Smooth muscle cell (in vitro differentiated cells): Measurements from ENCODE around the gene CD99. TPM values are rescaled to one million over a fixed set of nuclear protein-coding genes. Genes with fewer than 3 reads are reported as not detected.
"Not testable (repeated sequence)": the region's sequence is repeated elsewhere in the genome, so short reads cannot be mapped to it uniquely, and the experiment has no call there.

Experiments
- DNase-seq: peaks from one replicate; lab custom pipeline; 2025; ENCODE audit not compliant: unreplicated experiment; lab: John Stamatoyannopoulos, UW
- H2AFZ ChIP-seq: fragments of 200-600 bp; sonication (generic); 2 replicates; pipeline ENCODE4 v1.6.0; 2016; ENCODE audit warnings: antibody characterized with exemption, low read depth, mild to moderate bottlenecking
- H3F3A ChIP-seq: fragments of 200-600 bp; sonication (generic); 2 replicates; pipeline ENCODE4 v1.6.0; 2017; ENCODE audit warnings: antibody characterized with exemption, low read depth
- H3K27ac ChIP-seq: fragments of 200-600 bp; sonication (generic); 2 replicates; pipeline ENCODE4 v1.5.1; 2016; ENCODE audit warnings: low read depth, mild to moderate bottlenecking
- H3K27me3 ChIP-seq: fragments of 200-600 bp; sonication (generic); 2 replicates; pipeline ENCODE4 v1.6.1; 2016; ENCODE audit warnings: low read depth, mild to moderate bottlenecking
- H3K36me3 ChIP-seq: fragments of 200-600 bp; sonication (generic); 2 replicates; pipeline ENCODE4 v1.5.1; 2016; ENCODE audit warnings: low read depth
- H3K4me1 ChIP-seq: fragments of 200-600 bp; sonication (generic); 2 replicates; pipeline ENCODE4 v1.5.1; 2016; ENCODE audit warnings: low read depth
- H3K4me2 ChIP-seq: fragments of 200-600 bp; sonication (generic); 2 replicates; pipeline ENCODE4 v1.6.0; 2016; ENCODE audit warnings: mild to moderate bottlenecking
- H3K4me3 ChIP-seq: fragments of 200-600 bp; sonication (generic); 2 replicates; pipeline ENCODE4 v1.5.1; 2016; ENCODE audit warnings: mild to moderate bottlenecking
- H3K79me2 ChIP-seq: fragments of 200-600 bp; sonication (generic); 2 replicates; pipeline ENCODE4 v1.6.0; 2016; ENCODE audit warnings: low read depth, mild to moderate bottlenecking
- H3K9ac ChIP-seq: fragments of 200-600 bp; sonication (generic); 2 replicates; pipeline ENCODE4 v1.6.0; 2016; ENCODE audit warnings: low read depth
- H3K9me3 ChIP-seq: fragments of 200-600 bp; sonication (generic); replicated peaks from 2 replicates; pipeline ENCODE4 v1.5.1; 2016; ENCODE audit warnings: low read depth
- H4K20me1 ChIP-seq: fragments of 200-600 bp; sonication (generic); 2 replicates; pipeline ENCODE4 v1.6.0; 2016; ENCODE audit warnings: low read depth
- WGBS: methylation state at CpG from one replicate; pipeline ENCODE4 v1.1.7; 2016; ENCODE audit warnings: low lambda C conversion rate; 5-methylcytosine and 5-hydroxymethylcytosine counted together
- polyA plus RNA-seq: library from polyadenylated mRNA; unstranded; fragments of >200 nt; fragmentation: Nextera tagmentation; extraction: Ambion mirVana; gene quantifications from 2 replicates; pipeline ENCODE4 v1.2.1, GENCODE V29; 2016
- total RNA-seq: library from RNA; depleted of rRNA; stranded (reverse); fragments of >200 nt; gene quantifications from 2 replicates; pipeline ENCODE4 v1.2.3, GENCODE V29; 2014
- TF ChIP-seq, protein P1 (sequence below): fragments of 200-600 bp; sonication (generic); IDR thresholded peaks from 2 replicates; pipeline ENCODE4 v1.5.1; 2017; ENCODE audit warnings: borderline replicate concordance, mild to moderate bottlenecking, antibody characterized with exemption; ENCODE audit not compliant: insufficient read depth, poor library complexity, severe bottlenecking

CD99 gene
- total and polyA plus RNA-seq, 2 experiments from 2014 or later: 647 to 1,373 TPM

DNA sequence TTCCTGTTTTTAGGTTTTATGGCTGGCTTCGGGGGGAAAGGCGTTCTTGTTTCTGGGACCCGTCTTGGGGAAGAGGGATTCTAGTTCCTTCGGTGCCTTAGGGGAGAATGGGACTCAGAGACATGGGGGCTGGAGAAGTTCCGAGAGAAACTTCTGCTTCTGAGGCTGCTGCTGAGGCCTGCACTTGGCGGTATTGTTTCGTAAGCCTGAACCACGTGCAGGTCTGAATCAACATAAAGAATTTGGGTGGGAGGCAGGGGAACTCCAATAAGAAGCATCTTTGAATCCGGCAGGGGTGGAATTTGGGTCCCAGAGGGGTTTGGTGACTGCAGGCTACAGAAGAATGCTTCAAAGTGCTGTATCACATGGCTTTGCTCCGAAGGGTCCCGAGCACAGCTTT is 75.8 kb downstream of the CD99 start:
- Histone ChIP-seq H3K4me3 (no peak overlapping the region), H4K20me1 (no peaks in the 10 kb centered on the region), H3K36me3 (no peaks in the 10 kb centered on the region), H3F3A (no peaks in the 10 kb centered on the region), H2AFZ (no peak overlapping the region), H3K9ac (peak overlapping the region; percentile 86), H3K9me3 (no peaks in the 10 kb centered on the region), H3K4me2 (peak overlapping the region; percentile 64), H3K79me2 (no peaks in the 10 kb centered on the region), H3K27me3 (no peaks in the 10 kb centered on the region), H3K4me1 (peaks cover 10% of the 10 kb centered on the region), H3K27ac (peak overlapping the region; percentile 97)
- 59% methylated on average over 11 of the region's 11 CpGs for WGBS
- peak; percentile 15 for DNase-seq
- TF ChIP-seq, protein P1, sequence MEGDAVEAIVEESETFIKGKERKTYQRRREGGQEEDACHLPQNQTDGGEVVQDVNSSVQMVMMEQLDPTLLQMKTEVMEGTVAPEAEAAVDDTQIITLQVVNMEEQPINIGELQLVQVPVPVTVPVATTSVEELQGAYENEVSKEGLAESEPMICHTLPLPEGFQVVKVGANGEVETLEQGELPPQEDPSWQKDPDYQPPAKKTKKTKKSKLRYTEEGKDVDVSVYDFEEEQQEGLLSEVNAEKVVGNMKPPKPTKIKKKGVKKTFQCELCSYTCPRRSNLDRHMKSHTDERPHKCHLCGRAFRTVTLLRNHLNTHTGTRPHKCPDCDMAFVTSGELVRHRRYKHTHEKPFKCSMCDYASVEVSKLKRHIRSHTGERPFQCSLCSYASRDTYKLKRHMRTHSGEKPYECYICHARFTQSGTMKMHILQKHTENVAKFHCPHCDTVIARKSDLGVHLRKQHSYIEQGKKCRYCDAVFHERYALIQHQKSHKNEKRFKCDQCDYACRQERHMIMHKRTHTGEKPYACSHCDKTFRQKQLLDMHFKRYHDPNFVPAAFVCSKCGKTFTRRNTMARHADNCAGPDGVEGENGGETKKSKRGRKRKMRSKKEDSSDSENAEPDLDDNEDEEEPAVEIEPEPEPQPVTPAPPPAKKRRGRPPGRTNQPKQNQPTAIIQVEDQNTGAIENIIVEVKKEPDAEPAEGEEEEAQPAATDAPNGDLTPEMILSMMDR: no peak

DNA sequence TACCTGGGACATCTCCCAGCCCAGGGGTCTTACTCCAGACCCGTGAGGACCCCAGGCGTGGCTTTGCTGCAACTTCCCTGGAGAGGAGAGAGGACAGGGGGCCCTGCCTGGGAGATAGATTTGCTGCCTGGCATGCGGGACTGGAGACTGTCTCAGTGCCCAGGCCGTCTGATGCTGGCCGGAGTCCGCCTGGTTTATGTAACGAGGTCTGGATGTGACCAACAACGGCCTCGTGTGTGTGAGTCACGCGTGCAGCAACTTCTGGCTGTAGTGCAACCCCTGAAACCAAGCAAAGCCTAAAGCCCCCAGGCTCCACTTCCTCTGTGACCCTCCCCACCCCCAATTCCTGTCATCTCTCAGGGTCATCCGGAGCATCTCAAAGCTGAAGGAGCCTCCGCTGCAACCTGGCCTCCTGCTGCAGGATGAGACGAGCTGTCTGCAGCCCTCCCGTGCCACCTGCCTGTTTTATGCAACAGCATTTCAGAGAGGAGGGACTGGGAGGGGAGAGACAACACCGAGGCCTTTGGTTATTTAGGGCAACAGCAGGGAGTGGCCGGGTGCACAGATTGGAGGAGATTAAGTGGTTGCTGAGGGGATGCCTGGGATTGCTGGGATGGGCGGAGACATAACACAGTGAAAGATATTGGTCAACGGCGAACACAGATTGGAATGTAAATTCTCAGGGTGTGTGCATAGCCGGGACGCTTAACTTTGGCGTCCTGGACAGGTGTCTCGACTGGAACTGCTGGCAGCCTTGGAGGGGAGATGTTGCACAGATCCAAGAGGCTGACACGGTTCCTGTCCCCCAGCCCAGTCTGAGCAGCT is 76.7 kb downstream of the CD99 start:
- Histone ChIP-seq H3K9me3 (no peaks in the 10 kb centered on the region), H3K4me3 (no peak overlapping the region), H2AFZ (no peak overlapping the region), H3K4me2 (peak overlapping the region; percentile 64), H3K9ac (peak overlapping the region; percentile 86), H3K27me3 (no peaks in the 10 kb centered on the region), H3K36me3 (no peaks in the 10 kb centered on the region), H3K4me1 (peaks cover 10% of the 10 kb centered on the region), H3K27ac (peak overlapping the region; percentile 97), H4K20me1 (no peaks in the 10 kb centered on the region), H3F3A (no peaks in the 10 kb centered on the region), H3K79me2 (no peaks in the 10 kb centered on the region)
- TF ChIP-seq, protein P1: no peak
- DNase-seq: peak; percentile 40
- WGBS: 22% methylated on average over 25 of the region's 25 CpGs

DNA sequence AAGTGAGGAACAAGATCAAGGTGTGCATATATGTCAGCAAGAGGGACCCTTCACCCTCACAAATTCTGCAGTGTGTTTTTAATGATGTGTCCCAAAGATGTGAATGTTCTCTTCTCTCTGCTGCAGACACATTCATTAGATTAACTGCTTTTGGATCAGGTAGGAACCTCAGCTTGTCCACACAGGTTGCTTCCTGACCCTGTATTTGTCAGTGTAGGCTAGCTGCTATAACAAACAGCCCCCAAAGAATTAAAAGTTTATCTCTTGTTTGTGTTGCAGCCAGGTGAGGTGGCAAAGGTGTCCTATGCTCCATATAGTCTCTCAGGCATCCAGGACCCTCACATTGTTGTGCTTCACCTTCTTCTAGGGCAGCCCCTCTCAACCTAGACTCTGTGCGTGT is 78.5 kb downstream of the CD99 start:
- Histone ChIP-seq H3K4me1 (peaks cover 10% of the 10 kb centered on the region), H3K9ac (no peak overlapping the region), H2AFZ (no peak overlapping the region), H3K27ac (no peak overlapping the region), H3F3A (no peaks in the 10 kb centered on the region), H3K9me3 (no peaks in the 10 kb centered on the region), H4K20me1 (no peaks in the 10 kb centered on the region), H3K36me3 (no peaks in the 10 kb centered on the region), H3K27me3 (no peaks in the 10 kb centered on the region), H3K4me2 (no peak overlapping the region), H3K79me2 (no peaks in the 10 kb centered on the region), H3K4me3 (no peak overlapping the region)
- 88% methylated on average over 1 of the region's 1 CpG for WGBS
- TF ChIP-seq, protein P1: no peak
- DNase-seq: no peak

DNA sequence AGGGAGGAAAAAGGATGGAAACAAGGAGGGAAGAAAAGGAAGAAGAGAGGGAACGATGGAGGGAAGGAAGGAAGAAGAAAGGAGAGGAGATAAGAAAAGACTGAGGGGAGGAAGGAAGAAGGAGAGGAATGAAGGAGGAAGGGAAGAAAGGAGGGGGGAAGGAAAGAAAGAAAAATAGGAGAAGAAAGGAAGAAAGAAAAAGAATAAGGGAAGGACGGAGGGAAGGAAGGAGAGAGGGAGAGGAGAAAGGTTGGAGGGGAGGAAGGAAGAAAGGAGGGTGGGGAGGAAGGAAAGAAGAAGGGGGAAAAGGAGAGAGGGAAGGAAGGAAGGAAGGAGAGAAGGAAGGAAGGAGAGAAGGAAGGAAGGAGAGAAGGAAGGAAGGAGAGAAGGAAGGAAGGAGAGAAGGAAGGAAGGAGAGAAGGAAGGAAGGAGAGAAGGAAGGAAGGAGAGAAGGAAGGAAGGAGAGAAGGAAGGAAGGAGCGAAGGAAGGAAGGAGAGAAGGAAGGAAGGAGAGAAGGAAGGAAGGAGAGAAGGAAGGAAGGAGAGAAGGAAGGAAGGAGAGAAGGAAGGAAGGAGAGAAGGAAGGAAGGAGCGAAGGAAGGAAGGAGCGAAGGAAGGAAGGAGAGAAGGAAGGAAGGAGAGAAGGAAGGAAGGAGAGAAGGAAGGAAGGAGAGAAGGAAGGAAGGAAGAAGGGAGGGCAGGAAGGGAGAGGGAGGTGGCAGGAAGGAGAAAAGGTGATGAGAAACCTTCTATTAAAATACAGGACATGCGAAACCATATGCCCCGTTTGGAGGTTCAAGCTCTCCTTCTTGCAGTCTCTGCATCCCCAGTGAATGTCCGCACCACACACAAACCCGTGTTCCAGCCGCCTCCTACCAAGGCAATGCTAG is 82.3 kb downstream of the CD99 start:
- H3K4me2 ChIP-seq: not testable (repeated sequence)

More for the DNA sequence above, 82.3 kb downstream of the CD99 start:
- not testable (repeated sequence) for H3K4me1 ChIP-seq, H2AFZ ChIP-seq, H3F3A ChIP-seq, H3K4me3 ChIP-seq, H3K27ac ChIP-seq, H3K79me2 ChIP-seq, H4K20me1 ChIP-seq, DNase-seq, H3K36me3 ChIP-seq, H3K27me3 ChIP-seq, H3K9me3 ChIP-seq, H3K9ac ChIP-seq
- WGBS: 66% methylated on average over 7 of the region's 10 CpGs
